Measurements from ENCODE around the gene CEP126.

DNA sequence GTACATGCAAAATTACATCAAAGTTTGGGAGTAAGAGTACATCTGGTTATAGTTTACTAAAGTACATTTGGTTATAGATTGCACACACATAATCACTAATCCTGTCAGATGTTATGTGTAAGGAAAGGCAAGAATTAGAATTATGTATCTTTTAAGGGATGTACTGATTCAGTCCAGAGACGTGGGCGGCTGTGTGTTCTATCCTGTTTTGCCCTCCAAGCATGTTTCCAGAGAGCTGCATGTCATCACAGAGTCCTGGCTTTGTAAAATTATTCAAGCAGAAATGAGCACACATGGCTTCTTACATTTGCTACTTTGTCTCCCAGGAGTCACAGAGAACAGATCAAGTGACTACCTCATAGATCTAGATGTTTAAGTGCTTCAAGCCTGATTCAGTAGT is 33.2 kb upstream of the CEP126 start:
- TF ChIP-seq CTCF (IDR thresholded peaks at IDR 0.05; ENCODE audit: low read depth, low read length) (no peak), POLR2A (IDR thresholded peaks at IDR 0.05; ENCODE audit: extremely low read depth, insufficient read length) (no peak)
